ENCODE data around the gene DLG2.

GRCh38 chr11:85407648-85408047 lies 219.5 kb downstream of the DLG2 start:
- TF ChIP-seq REST (IDR thresholded peaks at IDR 0.05; ENCODE audit: insufficient read depth in 1 of 2, low read depth in 2 of 2, low read length in 2 of 2) (no peak), SIN3A (IDR thresholded peaks at IDR 0.05; ENCODE audit: borderline replicate concordance, insufficient read depth, low read length) (no peak), POLR2AphosphoS5 (IDR thresholded peaks at IDR 0.05; ENCODE audit: low read depth, low read length) (no peak)
